HFFc6 (cell line): ENCODE measurements around the gene MAP4K4. TPM values are rescaled to one million over a fixed set of nuclear protein-coding genes. Genes with fewer than 3 reads are reported as not detected.
"Not testable (repeated sequence)": the region's sequence is repeated elsewhere in the genome, so short reads cannot be mapped to it uniquely, and the experiment has no call there.

Experiments used
- DNase-seq: peaks from one replicate; pipeline ENCODE4 v3.0.0-alpha.2; 2018
- H3K27ac Mint-ChIP-seq: 2 replicates; pipeline ENCODE4 v1.8.0; 2020; ENCODE audit warnings: mild to moderate bottlenecking, mixed read lengths
- H3K27me3 Mint-ChIP-seq: 2 replicates; pipeline ENCODE4 v1.8.0; 2021; ENCODE audit warnings: mild to moderate bottlenecking, moderate library complexity, mixed read lengths; ENCODE audit not compliant: insufficient read depth
- H3K36me3 Mint-ChIP-seq: 2 replicates; pipeline ENCODE4 v1.8.0; 2021; ENCODE audit warnings: low read depth, mixed read lengths
- H3K4me1 Mint-ChIP-seq: 2 replicates; pipeline ENCODE4 v1.8.0; 2020; ENCODE audit warnings: low read depth, mixed read lengths
- H3K4me3 Mint-ChIP-seq: 2 replicates; pipeline ENCODE4 v1.8.0; 2020; ENCODE audit warnings: mild to moderate bottlenecking, moderate library complexity, mixed read lengths
- H3K9me3 Mint-ChIP-seq: 2 replicates; pipeline ENCODE4 v1.8.0; 2020; ENCODE audit warnings: mild to moderate bottlenecking, mixed read lengths
- CTCF ChIP-seq: fragments of 200-600 bp; sonication (generic); IDR thresholded peaks from 2 replicates; pipeline ENCODE4 v1.5.0; 2021; ENCODE audit warnings: antibody characterized with exemption, mild to moderate bottlenecking
- total RNA-seq, 6 experiments: library from RNA; stranded (reverse); fragmentation: NEBNext Ultra II Directional; extraction: Animal tissue kit (Norgen Biotek cat#: 25700); gene quantifications; 2 replicates in 1 of 6; 3 replicates in 5 of 6; pipeline ENCODE4 v1.2.3, GENCODE V29; 2021

MAP4K4 gene
- total RNA-seq, 6 experiments from 2014 or later, result 103 to 124 (median 121) TPM

GRCh38 chr2:101909760-101910159, 212.3 kb downstream of the MAP4K4 start:
- no peak overlapping the region for H3K27ac Mint-ChIP-seq
- peaks cover 13% of the 10 kb centered on the region for H3K36me3 Mint-ChIP-seq
- no peak for DNase-seq
- H3K4me1 Mint-ChIP-seq, result no peaks in the 10 kb centered on the region
- no peak overlapping the region for H3K4me3 Mint-ChIP-seq
- H3K9me3 Mint-ChIP-seq, result peaks cover 11% of the 10 kb centered on the region
- H3K27me3 Mint-ChIP-seq, result peaks cover 2% of the 10 kb centered on the region
- TF ChIP-seq CTCF, result no peak

- Mint-ChIP-seq H3K4me3 (no peak overlapping the region), H3K4me1 (no peaks in the 10 kb centered on the region), H3K36me3 (peaks cover 9% of the 10 kb centered on the region), H3K27me3 (peaks cover 7% of the 10 kb centered on the region), H3K9me3 (peaks cover 6% of the 10 kb centered on the region; the same call in 1 of the 2 replicates), H3K27ac (no peak overlapping the region)
- no peak for DNase-seq
- TF ChIP-seq CTCF, result no peak
These were observed 215.0 kb downstream of the MAP4K4 start for GRCh38 chr2:101912545-101912944.

- Mint-ChIP-seq H3K4me3 (no peak overlapping the region), H3K27me3 (peaks cover 11% of the 10 kb centered on the region), H3K9me3 (peaks cover 8% of the 10 kb centered on the region), H3K36me3 (peaks cover 6% of the 10 kb centered on the region; the same call in 1 of the 2 replicates), H3K27ac (no peak overlapping the region), H3K4me1 (no peaks in the 10 kb centered on the region)
- TF ChIP-seq CTCF, result no peak
- DNase-seq, result no peak
These were observed 223.9 kb downstream of the MAP4K4 start for GRCh38 chr2:101921319-101921952.

- Mint-ChIP-seq H3K4me1 (no peaks in the 10 kb centered on the region), H3K27me3 (peaks cover 9% of the 10 kb centered on the region), H3K9me3 (peaks cover 13% of the 10 kb centered on the region), H3K36me3 (peaks cover 12% of the 10 kb centered on the region; the same call in 1 of the 2 replicates), H3K4me3 (no peak overlapping the region), H3K27ac (no peak overlapping the region)
- no peak for DNase-seq
- TF ChIP-seq CTCF, result no peak
These were observed 224.4 kb downstream of the MAP4K4 start for GRCh38 chr2:101921953-101922325.

- Mint-ChIP-seq H3K27me3 (peaks cover 10% of the 10 kb centered on the region), H3K9me3 (peaks cover 25% of the 10 kb centered on the region), H3K36me3 (peaks cover 15% of the 10 kb centered on the region; the same call in 1 of the 2 replicates)
- not testable (repeated sequence) for H3K4me3 Mint-ChIP-seq, DNase-seq, H3K4me1 Mint-ChIP-seq, H3K27ac Mint-ChIP-seq
These were observed 226.8 kb downstream of the MAP4K4 start for GRCh38 chr2:101924311-101924710.

- Mint-ChIP-seq H3K27me3 (peaks cover 5% of the 10 kb centered on the region; the same call in 1 of the 2 replicates), H3K4me3 (no peak overlapping the region)
These were observed 232.5 kb downstream of the MAP4K4 start for GRCh38 chr2:101930019-101930418.

More at GRCh38 chr2:101930019-101930418, 232.5 kb downstream of the MAP4K4 start:
- TF ChIP-seq CTCF, result no peak
- Mint-ChIP-seq H3K9me3 (peaks cover 19% of the 10 kb centered on the region), H3K4me1 (no peaks in the 10 kb centered on the region), H3K36me3 (peaks cover 10% of the 10 kb centered on the region; the same call in 1 of the 2 replicates), H3K27ac (no peak overlapping the region)
- no peak for DNase-seq
